ENCODE results near the gene PLEKHH3. TPM values are rescaled to one million over a fixed set of nuclear protein-coding genes. Genes with fewer than 3 reads are reported as not detected.

PLEKHH3 gene
- total RNA-seq, 1 experiment from 2014 or later: 21.4 TPM

- Mint-ChIP-seq H3K4me1 (no peaks in the 10 kb centered on the region), H3K4me3 (no peak overlapping the region), H3K27ac (peak overlapping the region in 1 of 3 experiments; percentile 62; a peak in 1 of 7 replicates), H3K36me3 (ENCODE audit: insufficient read depth in 1 of 3, low read depth in 3 of 3) (no peaks in the 10 kb centered on the region), H3K27me3 (ENCODE audit: low read depth) (peaks cover 3% of the 10 kb centered on the region; the same call in 1 of the 2 replicates), H3K9me3 (no peaks in the 10 kb centered on the region)
- Histone ChIP-seq H2BK20ac (ENCODE audit: low read depth, low read length, poor library complexity, severe bottlenecking) (no peak overlapping the region), H3K27me3 (ENCODE audit: insufficient read depth, low read length) (no peaks in the 10 kb centered on the region), H2BK15ac (ENCODE audit: low read depth, low read length) (no peak overlapping the region), H4K8ac (replicated peaks; ENCODE audit: insufficient read length, low read depth, low read length) (no peak overlapping the region), H4K91ac (ENCODE audit: insufficient read length, low read depth, low read length) (no peak overlapping the region), H2BK120ac (ENCODE audit: low read depth, low read length, poor library complexity, severe bottlenecking) (no peak overlapping the region), H3K14ac (ENCODE audit: insufficient read depth, low read length) (no peak overlapping the region), H3K79me2 (ENCODE audit: insufficient read depth, low read length) (no peaks in the 10 kb centered on the region), H2BK12ac (ENCODE audit: insufficient read length, low read depth, low read length) (no peak overlapping the region), H2AFZ (ENCODE audit: low read length) (no peak overlapping the region), H3K9ac (ENCODE audit: extremely low read depth, insufficient read length, low read length) (no peak overlapping the region), H3K4me1 (ENCODE audit: insufficient read depth, low read length) (no peaks in the 10 kb centered on the region), H4K5ac (ENCODE audit: insufficient read length, low read depth, low read length) (no peak overlapping the region), H3K27ac (ENCODE audit: insufficient read length, low read depth, low read length) (no peak overlapping the region), H3K23me2 (ENCODE audit: insufficient read length, low read depth, low read length, poor library complexity, severe bottlenecking) (no peaks in the 10 kb centered on the region), H3K79me1 (ENCODE audit: insufficient read depth, low read depth, low read length, poor library complexity, severe bottlenecking) (no peaks in the 10 kb centered on the region), H3K56ac (ENCODE audit: insufficient read length, low read depth, low read length) (no peak overlapping the region), H3K9me3 (ENCODE audit: control insufficient read depth, low read depth, low read length) (no peaks in the 10 kb centered on the region), H4K20me1 (ENCODE audit: control insufficient read depth, insufficient read depth, insufficient read length) (no peaks in the 10 kb centered on the region), H3K4me2 (ENCODE audit: insufficient read depth, insufficient read length, low read length) (no peak overlapping the region), H2BK5ac (ENCODE audit: insufficient read length, low read length) (no peak overlapping the region), H3K23ac (ENCODE audit: insufficient read length, low read depth, low read length) (no peak overlapping the region), H3T11ph (ENCODE audit: low read length) (no peak overlapping the region), H3K4ac (ENCODE audit: low read depth, low read length) (no peak overlapping the region), H3K18ac (ENCODE audit: insufficient read length, low read depth, low read length) (no peak overlapping the region), H2AK5ac (ENCODE audit: insufficient read length, low read length) (no peak overlapping the region)
- no peak for DNase-seq
- no peak for TF ChIP-seq CTCF (conservative IDR thresholded peaks at IDR 0.05)
- no CpG with 5 or more reads among the region's 9 CpGs for whole genome bisulfite sequencing (ENCODE audit: extremely low coverage, insufficient read length, low lambda C conversion rate)
Measured at GRCh38 chr17:42632949-42633444, 43.8 kb downstream of the PLEKHH3 start.
